Activated T-cell treated with anti-CD3 and anti-CD28 coated beads for 24 hours (primary cell): Measurements from ENCODE around the gene SLC39A10.
"Not testable (repeated sequence)": the region's sequence is repeated elsewhere in the genome, so short reads cannot be mapped to it uniquely, and the experiment has no call there.

Source experiments
- DNase-seq: peaks from one replicate; pipeline ENCODE4 v3.0.0-alpha.2; 2020; ENCODE audit warnings: low read depth

Gene SLC39A10

DNA sequence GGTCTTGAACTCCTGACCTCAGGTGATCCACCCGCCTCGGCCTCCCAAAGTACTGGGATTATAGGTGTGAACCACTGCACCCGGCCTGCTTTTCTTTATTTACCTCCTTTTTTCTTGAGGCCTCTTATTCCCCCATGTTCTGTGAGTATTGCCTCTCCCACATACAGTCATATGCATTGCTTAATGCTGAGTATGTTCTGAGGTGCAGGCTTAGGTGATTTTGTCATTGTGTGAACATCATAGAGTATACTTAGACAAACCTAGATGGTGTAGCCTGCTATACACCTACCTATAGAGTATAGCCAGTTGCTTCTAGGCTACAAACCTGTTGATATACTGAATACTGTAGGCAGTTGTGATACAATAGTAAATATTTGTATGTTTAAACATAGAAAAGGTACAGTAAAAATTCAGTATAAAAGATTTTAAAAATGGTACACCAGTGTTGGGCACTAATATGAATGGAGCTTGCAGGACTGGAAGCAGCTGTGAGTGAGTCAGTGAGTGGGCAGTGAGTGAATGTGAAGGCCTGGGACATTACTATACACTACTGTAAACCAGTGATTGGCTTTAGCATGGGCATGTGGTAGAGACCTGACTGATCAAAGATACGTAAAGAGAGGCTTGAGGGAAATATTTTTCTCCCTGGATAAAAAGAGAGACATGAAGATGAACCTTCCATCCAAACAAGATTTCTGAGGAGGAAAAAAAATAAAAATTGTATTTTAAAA is 17.6 kb downstream of the SLC39A10 start:
- DNase-seq = no peak

- no peak for DNase-seq
Observed at GRCh38 chr2:195675783-195676427, 18.9 kb downstream of the SLC39A10 start.

- no peak for DNase-seq
Observed at GRCh38 chr2:195677290-195677689, 20.3 kb downstream of the SLC39A10 start.

- no peak for DNase-seq
Observed at GRCh38 chr2:195677884-195678283, 20.9 kb downstream of the SLC39A10 start.

DNA sequence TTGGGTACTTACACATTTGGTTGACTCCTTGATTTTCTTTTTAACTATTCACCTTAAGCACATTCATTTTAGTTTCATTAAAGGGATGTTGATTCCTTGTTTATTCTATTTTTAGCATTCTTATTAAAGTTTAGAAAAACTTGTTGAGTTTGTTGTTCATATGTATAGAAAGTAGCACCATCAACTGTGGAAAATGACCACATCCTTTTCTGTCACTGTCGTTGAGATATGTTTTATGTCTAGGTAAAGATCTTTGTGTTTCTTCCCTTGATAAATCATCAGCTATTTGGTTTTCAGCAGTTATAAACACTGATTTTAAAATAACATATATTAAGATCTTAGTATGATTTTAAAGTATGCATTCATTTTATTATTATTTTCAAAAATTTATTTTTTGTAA is 25.1 kb downstream of the SLC39A10 start:
- no peak for DNase-seq

DNA sequence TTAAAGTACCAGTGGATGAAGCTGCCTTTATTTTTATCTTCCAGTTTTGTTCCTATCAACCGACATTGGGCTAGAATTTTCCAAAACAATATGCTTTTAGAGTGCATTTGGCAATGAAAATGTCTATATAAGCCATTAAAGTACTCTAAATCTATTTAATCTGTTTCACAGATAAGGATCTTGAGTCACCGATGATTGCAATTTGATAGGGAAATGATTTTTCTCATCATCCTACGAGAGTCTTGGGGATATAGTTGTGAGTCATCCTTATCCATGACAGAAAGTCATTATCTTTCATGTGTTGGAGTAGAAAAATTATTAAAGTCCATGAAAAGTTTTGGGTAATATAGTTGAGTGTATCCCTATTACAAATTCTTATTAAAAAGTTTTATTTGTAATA is 26.1 kb downstream of the SLC39A10 start:
- DNase-seq = no peak

DNA sequence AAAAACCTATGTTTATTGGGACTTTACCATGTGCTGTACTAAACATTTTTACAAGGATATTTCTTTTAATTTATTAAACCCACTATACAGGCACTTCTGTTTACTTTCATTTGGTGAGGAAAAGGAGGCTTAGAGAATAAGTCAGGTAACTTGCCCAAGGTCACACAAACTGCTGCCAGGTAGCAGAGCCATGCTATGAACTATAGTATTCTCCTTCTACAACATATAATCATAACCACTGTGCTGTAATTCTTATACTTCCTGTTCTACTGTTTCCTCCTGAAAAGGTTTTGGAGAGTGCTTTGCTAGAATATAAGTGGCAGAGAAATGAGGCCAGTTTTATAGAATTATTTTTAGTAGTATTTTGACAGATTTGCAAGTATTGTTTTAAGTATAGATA is 29.5 kb downstream of the SLC39A10 start:
- no peak for DNase-seq

DNA sequence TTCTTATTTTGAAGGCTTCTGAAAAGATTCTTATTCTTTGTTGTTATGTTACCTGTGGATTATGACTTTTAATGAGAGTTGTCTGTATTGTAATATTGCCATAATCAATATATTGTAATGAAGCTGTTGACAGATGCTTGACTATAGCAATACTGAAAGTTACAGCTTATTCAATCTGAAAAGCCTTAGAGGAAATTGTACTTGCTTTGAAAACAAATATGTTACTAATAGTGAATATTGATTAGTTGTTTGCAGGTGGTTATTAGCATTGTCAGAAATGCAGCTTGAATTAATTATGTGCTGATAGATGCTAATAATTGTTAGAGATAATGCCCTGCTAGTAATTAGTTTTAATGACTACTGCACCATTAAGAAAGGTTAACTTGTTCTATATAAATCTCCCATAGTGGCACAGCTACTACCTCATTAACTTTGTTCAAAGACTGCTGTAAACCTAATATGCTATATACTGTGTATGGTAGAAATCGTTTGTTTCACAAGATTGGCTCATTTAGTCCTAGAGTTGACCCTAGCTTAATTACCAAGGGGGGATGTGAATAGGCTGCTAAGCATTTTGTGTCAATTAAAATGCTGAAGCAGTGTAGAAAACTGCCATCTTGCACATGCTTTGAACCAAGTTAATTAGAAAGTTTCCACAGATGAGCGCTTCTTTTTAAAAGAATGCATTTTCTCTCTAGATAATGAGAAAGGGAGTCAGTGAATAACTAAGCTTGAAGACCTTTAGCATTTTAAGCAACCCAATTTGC is 30.5 kb downstream of the SLC39A10 start:
- no peak for DNase-seq

- DNase-seq = not testable (repeated sequence)
Observed at GRCh38 chr2:195692531-195692930, 35.5 kb downstream of the SLC39A10 start.

- no peak for DNase-seq
Observed at GRCh38 chr2:195694553-195694952, 37.5 kb downstream of the SLC39A10 start.

DNA sequence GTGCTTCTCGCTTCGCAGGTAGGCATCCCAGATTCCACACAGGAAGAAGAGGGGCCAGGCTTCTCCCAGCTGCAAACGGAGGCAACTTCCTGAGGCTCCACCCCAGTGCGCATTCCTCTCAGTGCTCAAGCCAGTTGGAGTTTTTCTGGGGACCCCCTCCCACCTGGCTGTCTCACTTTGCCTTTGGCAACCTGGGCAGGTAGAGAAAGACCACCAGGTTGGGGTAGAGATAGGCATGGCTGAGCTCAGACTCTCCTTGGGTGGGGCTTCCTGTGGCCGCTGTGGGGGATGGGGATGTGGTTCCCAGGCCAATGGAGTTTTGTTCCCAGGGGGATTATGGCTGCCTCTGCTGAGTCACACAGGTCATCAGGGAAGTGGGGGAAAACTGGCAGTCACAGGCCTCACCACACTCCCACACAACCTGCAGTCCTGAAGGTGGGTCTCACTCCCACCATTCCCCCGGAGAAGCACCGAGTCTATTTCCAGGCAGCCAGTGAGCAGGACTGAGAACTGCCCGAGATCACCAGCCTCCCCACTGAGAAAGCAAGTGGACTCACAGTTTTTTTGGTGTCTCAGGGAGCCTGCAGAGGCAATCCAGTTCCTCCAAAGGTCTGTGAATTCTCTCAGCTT is 38.1 kb downstream of the SLC39A10 start:
- DNase-seq = no peak

- DNase-seq = no peak
Observed at GRCh38 chr2:195696012-195696411, 39.0 kb downstream of the SLC39A10 start.

DNA sequence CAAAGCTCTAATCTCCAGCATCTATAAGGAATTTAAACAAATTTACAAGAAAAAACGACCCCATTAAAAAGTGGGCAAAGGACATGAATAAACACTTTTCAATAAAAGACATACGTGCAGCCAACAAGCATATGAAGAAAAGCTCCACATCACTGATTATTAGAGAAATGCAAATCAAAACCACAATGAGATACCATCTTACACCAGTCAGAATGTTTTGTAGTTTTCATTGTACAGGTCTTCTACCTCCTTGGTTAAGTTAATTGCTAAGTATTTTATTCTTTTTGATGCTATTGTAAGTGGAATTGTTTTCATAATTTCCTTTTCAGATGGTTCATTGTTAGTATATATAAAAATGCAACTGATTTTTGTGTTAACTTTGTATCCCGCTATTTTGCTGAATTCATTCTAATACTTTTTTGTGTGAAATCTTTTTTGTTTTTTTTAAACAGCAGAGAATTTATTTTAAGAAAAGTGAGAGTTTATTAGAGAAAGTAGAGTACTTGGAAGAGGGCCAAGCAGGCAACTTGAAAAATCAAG is 40.7 kb downstream of the SLC39A10 start:
- DNase-seq = no peak

- no peak for DNase-seq
Observed at GRCh38 chr2:195700480-195700879, 43.5 kb downstream of the SLC39A10 start.

- no peak for DNase-seq
Observed at GRCh38 chr2:195706161-195706900, 49.3 kb downstream of the SLC39A10 start.

- DNase-seq = no peak
Observed at GRCh38 chr2:195709901-195710806, 53.1 kb downstream of the SLC39A10 start.

DNA sequence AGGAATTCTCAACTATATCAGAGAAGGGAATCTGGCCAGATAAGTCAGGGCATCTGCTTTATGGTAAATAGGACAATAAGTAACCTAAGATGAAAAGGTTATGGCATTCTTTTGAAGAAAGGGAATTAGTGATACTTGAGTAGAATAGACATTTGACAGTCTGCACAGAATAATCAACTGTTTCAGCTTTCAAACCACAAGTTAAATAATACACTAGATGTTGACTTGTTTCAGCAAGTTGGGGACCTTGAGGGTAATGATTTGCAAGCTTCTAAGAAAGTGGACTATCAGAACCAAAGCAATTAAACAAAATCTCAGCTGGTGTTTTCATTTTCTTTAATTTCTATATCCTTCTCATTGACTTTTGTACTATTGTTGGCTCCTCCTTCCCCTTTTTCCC is 54.5 kb downstream of the SLC39A10 start:
- DNase-seq = no peak

DNA sequence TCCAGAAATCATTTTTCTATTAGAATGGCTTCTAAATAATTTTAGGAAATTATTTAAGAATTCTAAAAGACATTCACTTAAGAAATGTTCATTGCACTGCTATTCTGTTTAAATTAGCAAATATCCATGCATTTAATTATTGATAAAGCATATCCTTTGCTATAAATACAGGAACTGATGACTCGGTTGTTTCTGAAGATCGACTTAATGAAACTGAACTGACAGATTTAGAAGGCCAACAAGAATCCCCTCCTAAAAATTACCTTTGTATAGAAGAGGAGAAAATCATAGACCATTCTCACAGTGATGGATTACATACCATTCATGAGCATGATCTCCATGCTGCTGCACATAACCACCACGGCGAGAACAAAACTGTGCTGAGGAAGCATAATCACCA is 59.4 kb downstream of the SLC39A10 start:
- no peak for DNase-seq

- no peak for DNase-seq
Observed at GRCh38 chr2:195721042-195721441, 64.0 kb downstream of the SLC39A10 start.

GRCh38 chr2:195722075-195722474 is 65.0 kb downstream of the SLC39A10 start:
- no peak for DNase-seq

- no peak for DNase-seq
Observed at GRCh38 chr2:195727106-195727505, 70.1 kb downstream of the SLC39A10 start.
